Measurements from ENCODE around the gene SLC29A3.

DNA sequence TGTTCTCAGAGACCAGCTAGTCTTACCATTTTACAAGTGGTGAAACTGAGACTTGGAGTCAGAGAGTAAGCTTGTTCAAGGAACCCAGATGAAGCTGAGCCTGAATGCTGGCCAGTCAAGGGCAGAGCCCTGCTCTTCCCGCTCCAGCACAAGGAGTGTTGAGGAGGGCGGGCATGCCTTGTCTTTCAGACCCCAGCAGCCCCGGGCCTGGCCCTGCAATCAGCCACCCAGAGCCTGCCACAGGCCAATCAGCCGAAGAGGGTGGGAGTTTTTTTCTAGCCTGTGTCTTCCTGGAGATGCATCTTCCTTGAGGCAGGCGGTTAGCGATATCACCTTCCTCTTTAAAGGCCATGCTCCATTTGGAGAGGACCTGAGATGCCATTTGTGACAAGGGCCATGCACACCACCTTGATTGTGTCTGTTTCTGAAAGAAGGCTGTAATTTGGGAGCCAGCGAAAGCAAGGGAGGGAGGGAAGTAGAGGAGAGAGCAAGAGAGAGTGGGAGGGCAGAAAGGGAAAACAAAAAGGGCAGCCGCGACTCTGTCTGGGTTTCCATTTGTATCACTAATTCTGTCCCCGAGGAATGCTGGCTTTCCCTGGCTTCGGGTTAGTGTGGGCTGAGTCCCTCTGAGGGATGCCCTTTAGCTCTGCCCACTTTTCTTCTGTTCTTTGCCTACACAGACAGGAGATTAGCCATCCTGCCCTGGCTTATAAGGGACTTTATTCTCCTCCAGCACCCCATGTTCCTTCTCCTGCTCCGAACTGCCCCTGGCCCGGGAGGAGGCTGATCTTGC, 85.6 kb downstream of the SLC29A3 start:
- TF ChIP-seq CTCF (conservative IDR thresholded peaks at IDR 0.05; ENCODE audit: low read depth in 2 of 2) (no peak), CREB1 (CRISPR knock-in tag; IDR thresholded peaks at IDR 0.05; ENCODE audit: low read depth) (no peak), POLR2AphosphoS5 (IDR thresholded peaks at IDR 0.05; ENCODE audit: low read depth) (no peak), EZH2 (IDR thresholded peaks at IDR 0.05; ENCODE audit: low read depth, unreplicated experiment) (no peak), EZH2phosphoT487 (IDR thresholded peaks at IDR 0.05; ENCODE audit: unreplicated experiment) (no peak), ZNF114 (CRISPR knock-in tag; IDR thresholded peaks at IDR 0.05) (no peak), JUNB (IDR thresholded peaks at IDR 0.05; ENCODE audit: unreplicated experiment) (no peak), ETS1 (IDR thresholded peaks at IDR 0.05) (no peak), STAT1 (IDR thresholded peaks at IDR 0.05; ENCODE audit: unreplicated experiment) (no peak), ZNF462 (CRISPR knock-in tag; IDR thresholded peaks at IDR 0.05) (no peak), ZNF331 (CRISPR knock-in tag; IDR thresholded peaks at IDR 0.05; ENCODE audit: low read depth) (no peak), NANOG (IDR thresholded peaks at IDR 0.05; ENCODE audit: borderline replicate concordance) (no peak)
- TF ChIP-seq, protein P1, sequence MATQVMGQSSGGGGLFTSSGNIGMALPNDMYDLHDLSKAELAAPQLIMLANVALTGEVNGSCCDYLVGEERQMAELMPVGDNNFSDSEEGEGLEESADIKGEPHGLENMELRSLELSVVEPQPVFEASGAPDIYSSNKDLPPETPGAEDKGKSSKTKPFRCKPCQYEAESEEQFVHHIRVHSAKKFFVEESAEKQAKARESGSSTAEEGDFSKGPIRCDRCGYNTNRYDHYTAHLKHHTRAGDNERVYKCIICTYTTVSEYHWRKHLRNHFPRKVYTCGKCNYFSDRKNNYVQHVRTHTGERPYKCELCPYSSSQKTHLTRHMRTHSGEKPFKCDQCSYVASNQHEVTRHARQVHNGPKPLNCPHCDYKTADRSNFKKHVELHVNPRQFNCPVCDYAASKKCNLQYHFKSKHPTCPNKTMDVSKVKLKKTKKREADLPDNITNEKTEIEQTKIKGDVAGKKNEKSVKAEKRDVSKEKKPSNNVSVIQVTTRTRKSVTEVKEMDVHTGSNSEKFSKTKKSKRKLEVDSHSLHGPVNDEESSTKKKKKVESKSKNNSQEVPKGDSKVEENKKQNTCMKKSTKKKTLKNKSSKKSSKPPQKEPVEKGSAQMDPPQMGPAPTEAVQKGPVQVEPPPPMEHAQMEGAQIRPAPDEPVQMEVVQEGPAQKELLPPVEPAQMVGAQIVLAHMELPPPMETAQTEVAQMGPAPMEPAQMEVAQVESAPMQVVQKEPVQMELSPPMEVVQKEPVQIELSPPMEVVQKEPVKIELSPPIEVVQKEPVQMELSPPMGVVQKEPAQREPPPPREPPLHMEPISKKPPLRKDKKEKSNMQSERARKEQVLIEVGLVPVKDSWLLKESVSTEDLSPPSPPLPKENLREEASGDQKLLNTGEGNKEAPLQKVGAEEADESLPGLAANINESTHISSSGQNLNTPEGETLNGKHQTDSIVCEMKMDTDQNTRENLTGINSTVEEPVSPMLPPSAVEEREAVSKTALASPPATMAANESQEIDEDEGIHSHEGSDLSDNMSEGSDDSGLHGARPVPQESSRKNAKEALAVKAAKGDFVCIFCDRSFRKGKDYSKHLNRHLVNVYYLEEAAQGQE (IDR thresholded peaks at IDR 0.05; ENCODE audit: unreplicated experiment) = no peak

Measured in GM23338 (cell line).